Measurements from ENCODE around the gene ATE1.
"Not testable (repeated sequence)": the region's sequence is repeated elsewhere in the genome, so short reads cannot be mapped to it uniquely, and the experiment has no call there.

The ATE1 gene

DNA sequence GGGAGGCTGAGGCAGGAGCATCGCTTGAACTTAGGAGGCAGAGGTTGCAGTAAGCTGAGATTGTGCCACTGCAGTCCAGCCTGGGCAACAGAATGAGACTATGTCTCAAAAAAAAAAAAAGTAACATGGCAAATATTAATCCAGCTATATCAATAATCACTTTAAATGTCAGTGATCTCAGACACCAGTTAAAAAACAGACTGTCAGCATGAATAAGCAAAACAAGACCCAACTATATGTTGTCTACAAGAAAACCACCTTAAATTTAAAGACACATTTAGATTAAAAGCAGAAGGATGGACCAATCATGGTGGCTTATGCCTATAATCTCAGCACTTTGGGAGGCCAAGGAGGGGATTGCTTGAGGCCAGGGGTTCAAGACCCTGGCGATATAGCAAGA lies 8.5 kb upstream of the ATE1 start:
- no peak overlapping the region for H2AFZ ChIP-seq (ENCODE audit: low read depth, low read length)
- no peak overlapping the region for H3K4me3 ChIP-seq (ENCODE audit: low read length)
- no peaks in the 10 kb centered on the region for H3K9me3 ChIP-seq (ENCODE audit: insufficient read depth, low read length)
- no peaks in the 10 kb centered on the region for H3K79me2 ChIP-seq (ENCODE audit: low read length)
- H3K4me2 ChIP-seq (ENCODE audit: low read length) = no peak overlapping the region
- H4K20me1 ChIP-seq (ENCODE audit: insufficient read depth, low read length) = no peaks in the 10 kb centered on the region
- H3K27ac ChIP-seq (ENCODE audit: low read length) = no peak overlapping the region
- TF ChIP-seq EZH2phosphoT487 (IDR thresholded peaks at IDR 0.05; ENCODE audit: low read depth) = no peak
- no peak for TF ChIP-seq CTCF (IDR thresholded peaks at IDR 0.05; ENCODE audit: low read depth, low read length)
- H3K27me3 ChIP-seq (ENCODE audit: low read depth, low read length) = no peaks in the 10 kb centered on the region
- H3K36me3 ChIP-seq (replicated peaks; ENCODE audit: low read depth, low read length) = no peaks in the 10 kb centered on the region
- no peak overlapping the region for H3K9ac ChIP-seq (ENCODE audit: low read length)
- H3K4me1 ChIP-seq (ENCODE audit: low read length) = no peaks in the 10 kb centered on the region

- Histone ChIP-seq H3K4me3 (ENCODE audit: low read length) (no peak overlapping the region), H3K27me3 (ENCODE audit: low read depth, low read length) (no peaks in the 10 kb centered on the region), H3K9ac (ENCODE audit: low read length) (no peak overlapping the region), H4K20me1 (ENCODE audit: insufficient read depth, low read length) (no peaks in the 10 kb centered on the region), H3K9me3 (ENCODE audit: insufficient read depth, low read length) (no peaks in the 10 kb centered on the region), H3K4me1 (ENCODE audit: low read length) (no peaks in the 10 kb centered on the region), H2AFZ (ENCODE audit: low read depth, low read length) (no peak overlapping the region), H3K36me3 (replicated peaks; ENCODE audit: low read depth, low read length) (no peaks in the 10 kb centered on the region), H3K4me2 (ENCODE audit: low read length) (no peak overlapping the region), H3K79me2 (ENCODE audit: low read length) (no peaks in the 10 kb centered on the region), H3K27ac (ENCODE audit: low read length) (no peak overlapping the region)
- TF ChIP-seq CTCF (IDR thresholded peaks at IDR 0.05; ENCODE audit: low read depth, low read length) (no peak), EZH2phosphoT487 (IDR thresholded peaks at IDR 0.05; ENCODE audit: low read depth) (no peak)
Observed at GRCh38 chr10:121935702-121936101, 7.9 kb upstream of the ATE1 start.

DNA sequence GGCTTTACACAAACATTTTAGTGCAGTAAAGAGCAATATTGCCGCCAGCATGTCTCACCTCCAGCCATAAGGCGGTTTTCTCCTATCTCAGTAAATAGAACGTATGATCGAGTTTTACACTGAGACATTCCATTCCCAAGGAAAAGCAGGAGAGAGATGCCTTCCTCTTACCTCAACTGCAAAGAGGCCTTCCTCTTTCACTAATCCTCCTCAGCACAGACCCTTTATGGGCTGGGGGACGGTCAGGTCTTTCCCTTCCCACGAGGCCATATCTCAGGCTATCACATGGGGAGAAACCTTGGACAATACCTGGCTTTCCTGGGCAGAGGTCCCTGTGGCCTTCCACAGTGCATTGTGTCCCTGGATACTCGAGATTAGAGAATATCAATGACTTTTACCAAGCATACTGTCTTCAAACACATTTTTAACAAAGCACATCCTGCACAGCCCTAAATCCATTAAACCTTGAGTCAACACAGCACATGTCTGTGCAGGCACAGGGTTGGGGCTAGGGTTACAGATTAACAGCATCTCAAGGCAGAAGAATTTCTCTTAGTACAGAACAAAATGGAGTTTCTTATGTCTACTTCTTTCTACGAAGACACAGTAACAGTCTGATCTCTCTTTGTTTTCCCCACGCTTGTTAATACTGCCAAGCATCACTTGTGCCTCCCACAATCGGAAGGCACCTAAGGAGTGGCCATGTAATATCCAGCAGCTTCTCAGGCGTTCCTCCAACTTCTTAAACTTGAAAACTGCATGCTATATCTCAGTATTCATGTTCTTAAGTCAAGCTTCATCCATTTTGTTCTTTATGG lies 2.6 kb upstream of the ATE1 start:
- peaks cover 25% of the 10 kb centered on the region for H3K79me2 ChIP-seq (ENCODE audit: low read length)
- not testable (repeated sequence) for H3K27me3 ChIP-seq (ENCODE audit: low read depth, low read length); H3K9ac ChIP-seq (ENCODE audit: low read length); H3K9me3 ChIP-seq (ENCODE audit: insufficient read depth, low read length); H3K27ac ChIP-seq (ENCODE audit: low read length); H3K4me1 ChIP-seq (ENCODE audit: low read length); H3K4me3 ChIP-seq (ENCODE audit: low read length); H2AFZ ChIP-seq (ENCODE audit: low read depth, low read length); H3K36me3 ChIP-seq (replicated peaks; ENCODE audit: low read depth, low read length); H3K4me2 ChIP-seq (ENCODE audit: low read length); H4K20me1 ChIP-seq (ENCODE audit: insufficient read depth, low read length)

DNA sequence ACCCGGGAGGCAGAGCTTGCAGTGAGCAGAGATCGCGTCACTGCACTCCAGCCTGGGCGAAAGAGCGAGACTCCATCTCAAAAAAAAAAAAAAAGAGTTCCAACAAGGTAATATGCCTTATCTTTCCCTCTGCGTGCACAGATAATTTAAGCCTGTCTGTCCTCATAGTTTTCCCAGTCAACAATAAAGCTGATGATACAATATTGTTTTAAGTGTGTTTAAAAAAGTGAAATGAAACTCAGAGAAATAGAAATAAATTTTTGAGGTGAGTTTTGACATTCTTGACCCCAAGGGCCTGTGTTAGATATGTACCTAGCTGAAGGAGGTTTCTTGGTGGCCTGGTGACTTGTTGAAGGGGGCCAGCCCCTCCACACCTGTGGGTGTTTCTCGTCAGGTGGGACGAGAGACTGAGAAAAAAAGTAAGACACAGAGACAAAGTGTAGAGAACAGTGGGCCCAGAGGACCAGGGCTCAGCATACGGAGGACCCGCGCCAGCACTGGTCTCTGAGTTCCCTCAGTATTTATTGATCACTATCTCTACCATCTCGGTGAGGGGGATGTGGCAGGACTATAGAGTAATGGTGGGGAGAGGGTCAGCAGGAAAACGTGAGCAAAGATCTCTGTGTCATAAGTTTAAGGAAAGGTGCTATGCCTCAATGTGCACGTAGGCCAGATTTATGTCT lies 1.9 kb upstream of the ATE1 start:
- not testable (repeated sequence) for H3K9me3 ChIP-seq (ENCODE audit: insufficient read depth, low read length); H3K4me3 ChIP-seq (ENCODE audit: low read length); H4K20me1 ChIP-seq (ENCODE audit: insufficient read depth, low read length); H3K4me2 ChIP-seq (ENCODE audit: low read length); H3K9ac ChIP-seq (ENCODE audit: low read length); H2AFZ ChIP-seq (ENCODE audit: low read depth, low read length); H3K4me1 ChIP-seq (ENCODE audit: low read length); H3K27ac ChIP-seq (ENCODE audit: low read length); H3K36me3 ChIP-seq (replicated peaks; ENCODE audit: low read depth, low read length); H3K27me3 ChIP-seq (ENCODE audit: low read depth, low read length)
- H3K79me2 ChIP-seq (ENCODE audit: low read length) = peaks cover 28% of the 10 kb centered on the region

DNA sequence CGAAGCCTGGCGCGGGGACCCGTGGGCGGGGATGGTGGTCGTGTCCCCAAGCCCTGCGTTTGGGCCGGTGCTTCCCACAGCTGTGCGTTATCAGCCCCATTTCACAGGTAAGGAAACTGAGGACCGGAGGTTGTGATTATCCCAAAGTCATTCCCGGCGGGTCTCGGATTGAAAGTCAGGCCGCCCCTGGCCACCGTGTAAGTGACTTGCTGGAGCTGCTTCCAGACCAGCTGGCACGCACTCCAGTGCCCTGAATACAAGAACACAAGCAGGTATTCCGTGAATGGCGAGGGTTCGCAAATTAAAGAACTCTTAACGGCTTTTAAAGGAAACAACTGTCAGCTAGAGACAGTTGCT lies 675 bp upstream of the ATE1 start:
- H2AFZ ChIP-seq (ENCODE audit: low read depth, low read length) = peak overlapping the region; percentile 89
- no peaks in the 10 kb centered on the region for H4K20me1 ChIP-seq (ENCODE audit: insufficient read depth, low read length)
- peak overlapping the region; percentile 91 for H3K4me3 ChIP-seq (ENCODE audit: low read length)
- no peaks in the 10 kb centered on the region for H3K36me3 ChIP-seq (replicated peaks; ENCODE audit: low read depth, low read length)
- peaks cover 28% of the 10 kb centered on the region for H3K79me2 ChIP-seq (ENCODE audit: low read length)
- H3K4me1 ChIP-seq (ENCODE audit: low read length) = peaks cover 9% of the 10 kb centered on the region; the same call in 1 of the 2 replicates
- peak overlapping the region; percentile 48 for H3K27ac ChIP-seq (ENCODE audit: low read length)
- TF ChIP-seq EZH2phosphoT487 (IDR thresholded peaks at IDR 0.05; ENCODE audit: low read depth) (no peak), CTCF (IDR thresholded peaks at IDR 0.05; ENCODE audit: low read depth, low read length) (no peak)
- H3K4me2 ChIP-seq (ENCODE audit: low read length) = peak overlapping the region; percentile 77
- no peaks in the 10 kb centered on the region for H3K27me3 ChIP-seq (ENCODE audit: low read depth, low read length)
- no peaks in the 10 kb centered on the region for H3K9me3 ChIP-seq (ENCODE audit: insufficient read depth, low read length)
- H3K9ac ChIP-seq (ENCODE audit: low read length) = peak overlapping the region; percentile 83
